Erythroblast (primary cell): ENCODE data around the gene GALNT4.

ENCODE experiments used
- GATA1 ChIP-seq: IDR thresholded peaks from 2 replicates; pipeline ENCODE4 v1.6.1; 2011; ENCODE audit warnings: low read depth, mild to moderate bottlenecking, control low read depth, low read length, moderate library complexity
- POLR2A ChIP-seq: IDR thresholded peaks from 2 replicates; pipeline ENCODE4 v1.6.1; 2011; ENCODE audit warnings: mild to moderate bottlenecking, low read length

GRCh38 chr12:89494411-89495231, 30.0 kb downstream of the GALNT4 start:
- TF ChIP-seq POLR2A, result no peak
- TF ChIP-seq GATA1, result no peak
